Skeletal muscle tissue (tissue), 4 donors: ENCODE measurements around the gene ANKMY1. TPM values are rescaled to one million over a fixed set of nuclear protein-coding genes. Genes with fewer than 3 reads are reported as not detected.

Experiments
- H3K27ac ChIP-seq: one replicate; pipeline ENCODE4 v1.7.0; 2013; ENCODE audit warnings: mild to moderate bottlenecking, low read depth, low read length, inconsistent platforms
- H3K27me3 ChIP-seq, 3 donors: one replicate each; pipeline ENCODE4 v1.7.0; 2013; ENCODE audit warnings: low read length in 3 of 3; ENCODE audit not compliant: control insufficient read depth in 3 of 3, insufficient read depth in 3 of 3
- H3K36me3 ChIP-seq, 3 donors: one replicate each; pipeline ENCODE4 v1.7.0; 2013; ENCODE audit warnings: low read length in 3 of 3; ENCODE audit not compliant: control insufficient read depth in 3 of 3, insufficient read depth in 3 of 3
- H3K4me1 ChIP-seq, 3 donors: one replicate each; pipeline ENCODE4 v1.7.0; 2013; ENCODE audit warnings: low read length in 3 of 3, mild to moderate bottlenecking in 3 of 3; ENCODE audit not compliant: control insufficient read depth in 3 of 3, insufficient read depth in 3 of 3
- H3K4me3 ChIP-seq, 3 donors: one replicate each; pipeline ENCODE4 v1.7.0; 2013; ENCODE audit warnings: low read length in 3 of 3
- H3K9ac ChIP-seq, 3 donors: one replicate each; pipeline ENCODE4 v1.7.0; 2013; ENCODE audit warnings: low read length in 3 of 3, mild to moderate bottlenecking in 3 of 3, moderate library complexity in 2 of 3, low read depth in 1 of 3
- H3K9me3 ChIP-seq, 3 donors: one replicate each; pipeline ENCODE4 v1.7.0; 2013; ENCODE audit warnings: low read length in 3 of 3; ENCODE audit not compliant: control insufficient read depth in 3 of 3
- total RNA-seq: library from RNA; depleted of rRNA; stranded (reverse); fragments of >200 nt; gene quantifications from one replicate; pipeline ENCODE4 v1.2.3, GENCODE V29; 2014
- donor health status: Osteomylitis.

The ANKMY1 gene
- total RNA-seq, 1 donor from 2014 or later = 5.2 TPM

DNA sequence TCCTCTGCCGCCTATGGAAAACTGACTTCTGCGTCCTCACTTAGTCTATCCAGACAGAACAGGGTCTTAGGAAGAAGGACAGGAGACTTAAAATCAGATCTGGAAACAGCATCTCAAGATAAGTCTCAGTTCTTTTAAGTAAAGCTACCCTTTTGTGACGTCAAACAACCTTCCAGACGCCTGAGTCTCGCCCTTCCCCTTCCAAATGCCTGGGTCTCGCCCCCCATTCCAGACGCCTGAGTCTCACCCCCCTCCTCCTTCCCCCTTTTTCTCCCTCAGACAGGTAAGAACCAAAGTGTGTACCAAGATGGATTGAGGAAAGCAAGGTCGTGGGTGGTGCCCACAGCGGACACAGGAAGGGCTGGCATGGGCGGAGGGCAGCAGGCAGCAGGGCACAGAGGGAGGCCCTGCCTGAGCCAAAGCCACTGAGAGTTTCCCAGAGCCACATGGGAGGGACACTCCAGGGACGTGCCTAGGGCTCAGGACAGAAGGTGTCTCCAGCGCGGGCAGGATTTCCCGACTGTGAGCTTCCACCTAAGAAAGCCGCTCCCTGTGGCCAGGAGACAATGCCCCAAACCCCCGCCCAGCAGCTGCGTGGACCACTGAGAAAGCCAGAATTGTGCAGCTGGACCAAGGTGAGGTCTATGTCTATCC, 51.3 kb downstream of the ANKMY1 start:
- Histone ChIP-seq H3K9me3 (no peaks in the 10 kb centered on the region), H3K36me3 (peaks cover 2 to 7% (median 5%) of the 10 kb centered on the region in 3 donors), H3K27ac (no peak overlapping the region), H3K27me3 (no peaks in the 10 kb centered on the region), H3K4me3 (no peak overlapping the region), H3K4me1 (no peaks in the 10 kb centered on the region), H3K9ac (no peak overlapping the region)

DNA sequence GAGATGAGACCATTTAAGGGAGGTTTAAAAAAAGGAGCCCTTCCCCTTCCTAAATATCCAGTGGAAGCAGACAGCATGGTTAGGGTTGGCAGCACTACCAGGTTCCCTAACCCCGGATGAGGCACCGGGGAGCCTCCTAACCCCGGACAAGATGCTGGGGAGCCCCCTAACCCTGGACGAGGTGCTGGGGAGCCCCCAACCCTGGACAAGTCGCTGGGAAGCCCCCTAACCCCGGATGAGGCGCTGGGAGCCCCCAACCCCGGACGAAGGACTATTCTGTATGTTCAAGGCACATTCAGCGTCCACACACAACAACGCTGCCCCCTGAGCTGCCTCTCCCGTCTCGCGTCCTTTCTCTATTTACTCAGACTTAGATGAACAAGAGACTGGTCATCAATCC, 51.9 kb downstream of the ANKMY1 start:
- Histone ChIP-seq H3K4me1 (no peaks in the 10 kb centered on the region), H3K36me3 (peaks cover 0 to 7% (median 5%) of the 10 kb centered on the region in 3 donors), H3K9ac (no peak overlapping the region), H3K4me3 (no peak overlapping the region), H3K9me3 (no peaks in the 10 kb centered on the region), H3K27ac (no peak overlapping the region), H3K27me3 (no peaks in the 10 kb centered on the region)

DNA sequence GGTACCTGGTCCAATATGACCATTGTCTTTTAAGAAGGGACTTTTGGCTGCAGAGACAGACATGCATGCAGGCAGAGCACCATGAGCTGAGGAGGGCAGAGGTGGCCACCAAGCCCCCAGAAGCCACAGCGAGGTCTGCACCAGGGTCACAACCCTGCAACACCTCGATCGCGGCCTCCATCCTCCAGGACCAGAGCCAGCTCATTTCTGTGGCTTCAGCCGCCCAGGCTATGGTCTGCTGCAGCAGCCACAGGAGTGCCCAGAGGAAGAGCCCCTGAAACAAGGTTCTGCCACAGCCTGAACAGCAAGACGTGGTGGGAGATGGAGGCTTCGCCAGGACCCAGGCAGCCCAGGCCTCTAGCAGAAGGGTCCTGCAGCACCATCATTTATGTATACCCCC, 53.9 kb downstream of the ANKMY1 start:
- Histone ChIP-seq H3K27ac (no peak overlapping the region), H3K9ac (no peak overlapping the region), H3K9me3 (no peaks in the 10 kb centered on the region), H3K36me3 (peaks cover 2 to 10% (median 4%) of the 10 kb centered on the region in 3 donors), H3K4me1 (no peaks in the 10 kb centered on the region), H3K4me3 (no peak overlapping the region), H3K27me3 (no peaks in the 10 kb centered on the region)

DNA sequence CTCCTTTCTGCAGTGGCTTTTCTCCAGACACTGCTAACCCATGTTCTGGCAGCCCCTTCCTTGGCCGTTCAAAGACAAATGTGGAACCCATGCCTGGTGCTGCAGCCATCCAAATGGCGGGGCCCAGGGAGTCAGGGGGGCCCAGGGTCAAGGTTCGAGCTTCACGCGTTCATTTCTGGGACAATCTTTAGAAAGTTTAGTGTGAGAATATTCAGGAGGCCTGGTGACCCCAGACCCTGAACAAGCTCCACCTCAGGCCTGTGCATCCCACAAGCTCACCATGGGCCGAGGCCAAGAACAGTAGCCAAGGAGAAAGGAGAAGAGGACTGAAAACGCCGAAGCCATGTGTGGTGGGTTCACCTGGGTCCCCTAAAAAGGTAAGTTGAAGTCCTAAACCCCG, 54.4 kb downstream of the ANKMY1 start:
- Histone ChIP-seq H3K9me3 (no peaks in the 10 kb centered on the region), H3K4me1 (no peaks in the 10 kb centered on the region), H3K36me3 (peaks cover 0 to 9% (median 2%) of the 10 kb centered on the region in 3 donors), H3K4me3 (no peak overlapping the region), H3K9ac (no peak overlapping the region), H3K27ac (no peak overlapping the region), H3K27me3 (no peaks in the 10 kb centered on the region)

DNA sequence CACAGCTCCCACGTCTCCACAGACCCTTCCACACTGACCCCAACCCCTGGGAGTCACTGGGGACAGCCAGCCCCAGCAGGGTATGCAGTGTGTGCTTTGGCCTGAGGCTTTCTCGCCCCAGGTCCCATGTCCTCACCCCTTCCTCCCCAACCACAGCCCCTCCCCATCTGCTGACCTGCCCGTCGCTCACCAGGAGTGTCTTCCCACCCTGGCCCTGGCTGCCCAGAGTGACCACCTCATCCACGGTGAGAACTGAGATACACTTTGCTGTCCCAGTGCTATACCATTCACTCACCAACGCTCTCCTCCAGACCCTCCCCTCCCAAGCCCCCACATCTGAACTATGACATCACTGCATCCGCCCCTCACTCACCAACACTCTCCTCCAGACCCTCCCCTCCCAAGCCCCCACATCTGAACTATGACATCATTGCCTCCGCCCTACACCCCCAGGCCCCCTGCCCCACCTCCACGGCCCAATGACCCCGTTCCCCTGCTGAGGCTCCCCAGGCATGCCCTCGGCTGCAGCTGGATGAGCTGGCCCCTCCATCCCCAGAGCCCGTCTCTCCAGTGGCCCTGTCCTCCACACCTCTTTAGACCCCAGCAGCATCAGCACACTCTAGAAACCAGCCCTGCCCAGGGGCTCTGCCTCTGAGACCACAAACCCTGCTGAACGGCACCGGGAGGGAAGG, 55.2 kb downstream of the ANKMY1 start:
- Histone ChIP-seq H3K27me3 (no peaks in the 10 kb centered on the region), H3K4me1 (no peaks in the 10 kb centered on the region), H3K9ac (no peak overlapping the region), H3K36me3 (peaks cover 2 to 9% (median 4%) of the 10 kb centered on the region in 3 donors), H3K27ac (no peak overlapping the region), H3K9me3 (no peaks in the 10 kb centered on the region), H3K4me3 (no peak overlapping the region)

DNA sequence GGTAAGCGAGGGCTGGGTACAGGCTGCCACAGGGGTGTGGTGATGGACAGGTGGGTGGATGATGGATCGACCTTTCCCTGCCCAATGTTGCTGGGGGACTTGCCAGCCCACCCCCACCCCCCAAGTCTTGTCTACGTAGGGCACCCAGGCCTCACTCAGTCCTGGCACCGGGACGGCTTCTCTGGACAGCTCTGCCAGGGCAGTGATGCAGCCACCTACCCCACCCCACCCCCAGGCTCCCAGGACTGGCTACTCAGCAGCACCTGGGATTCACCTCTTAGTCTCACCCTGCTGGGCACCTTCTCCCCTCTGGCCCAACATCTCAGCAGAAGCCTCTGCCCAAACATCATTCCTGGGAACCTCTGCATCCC, 55.7 kb downstream of the ANKMY1 start:
- Histone ChIP-seq H3K27me3 (no peaks in the 10 kb centered on the region), H3K9me3 (no peaks in the 10 kb centered on the region), H3K9ac (no peak overlapping the region)

DNA sequence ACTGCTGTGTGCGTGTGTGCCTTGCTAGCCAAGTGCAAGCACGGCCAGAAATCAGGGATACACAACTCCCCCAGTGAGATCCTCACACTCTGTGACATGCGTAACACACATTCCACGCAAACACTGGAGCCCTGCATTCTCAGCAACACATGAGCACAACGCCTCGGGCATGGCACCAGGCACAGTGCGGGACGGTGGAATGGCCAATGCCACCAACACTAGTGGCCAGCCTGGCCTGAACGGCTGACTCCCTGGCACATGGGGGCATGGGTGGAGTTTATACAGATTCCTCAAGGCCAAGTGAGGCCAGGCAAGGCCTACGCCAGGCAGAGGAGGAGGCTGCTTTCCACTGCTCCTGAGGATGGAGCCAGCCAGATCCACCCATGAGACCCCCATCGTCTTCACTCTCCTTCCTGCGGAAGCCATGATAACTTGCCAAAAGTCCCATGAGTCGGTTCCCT, 56.2 kb downstream of the ANKMY1 start:
- peaks cover 2 to 11% (median 11%) of the 10 kb centered on the region in 3 donors for H3K36me3 ChIP-seq
- H3K9ac ChIP-seq = no peak overlapping the region
- no peaks in the 10 kb centered on the region for H3K9me3 ChIP-seq
- no peaks in the 10 kb centered on the region for H3K27me3 ChIP-seq
- H3K4me3 ChIP-seq = no peak overlapping the region
- H3K27ac ChIP-seq = no peak overlapping the region
- no peaks in the 10 kb centered on the region for H3K4me1 ChIP-seq

More for the DNA sequence above, 55.7 kb downstream of the ANKMY1 start:
- Histone ChIP-seq H3K36me3 (peaks cover 2 to 11% (median 9%) of the 10 kb centered on the region in 3 donors), H3K4me3 (no peak overlapping the region), H3K27ac (no peak overlapping the region), H3K4me1 (no peaks in the 10 kb centered on the region)

DNA sequence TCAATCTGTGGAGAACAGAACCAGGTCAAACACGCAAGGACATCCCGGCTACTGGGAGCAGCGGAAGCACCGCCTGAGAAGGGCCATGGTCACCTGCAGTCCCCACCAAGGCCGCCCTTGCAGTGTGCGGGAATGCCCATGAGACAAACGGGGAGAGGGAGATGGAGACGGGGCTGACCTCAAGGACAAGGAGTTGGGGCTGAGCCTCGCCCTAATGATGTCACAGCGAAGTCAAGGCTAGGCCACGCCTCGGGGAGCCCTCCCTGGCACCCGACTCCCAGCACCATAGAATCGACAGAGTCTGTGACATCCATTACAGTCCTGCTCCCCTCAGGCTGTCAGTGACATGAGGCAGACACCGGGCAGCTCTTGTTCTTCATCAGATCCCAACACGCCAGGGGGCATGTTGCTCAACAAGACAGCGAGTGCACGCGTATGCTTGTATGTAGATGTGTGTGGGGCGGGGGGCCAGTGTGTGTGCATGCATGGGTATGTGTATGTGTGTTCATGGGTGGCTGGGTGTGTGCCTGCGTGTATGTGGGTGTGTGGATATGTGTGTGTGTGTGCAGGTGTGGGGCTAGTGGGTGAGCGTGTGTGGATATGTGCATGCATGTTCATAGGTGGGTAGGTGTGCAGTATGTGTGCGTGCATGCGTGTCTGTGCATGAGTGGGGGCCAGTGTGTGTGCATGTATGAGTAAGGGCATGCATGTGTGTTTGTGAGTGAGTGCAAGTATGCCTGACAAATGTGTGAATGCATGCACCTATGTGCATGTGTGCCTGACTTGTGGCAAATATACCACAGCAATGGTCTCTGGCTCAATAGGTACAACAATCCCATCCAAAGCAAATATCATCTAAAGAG, 57.0 kb downstream of the ANKMY1 start:
- Histone ChIP-seq H3K36me3 (peaks cover 2 to 11% (median 11%) of the 10 kb centered on the region in 3 donors), H3K27ac (no peak overlapping the region), H3K4me3 (no peak overlapping the region), H3K27me3 (no peaks in the 10 kb centered on the region), H3K9me3 (no peaks in the 10 kb centered on the region), H3K9ac (no peak overlapping the region), H3K4me1 (no peaks in the 10 kb centered on the region)

DNA sequence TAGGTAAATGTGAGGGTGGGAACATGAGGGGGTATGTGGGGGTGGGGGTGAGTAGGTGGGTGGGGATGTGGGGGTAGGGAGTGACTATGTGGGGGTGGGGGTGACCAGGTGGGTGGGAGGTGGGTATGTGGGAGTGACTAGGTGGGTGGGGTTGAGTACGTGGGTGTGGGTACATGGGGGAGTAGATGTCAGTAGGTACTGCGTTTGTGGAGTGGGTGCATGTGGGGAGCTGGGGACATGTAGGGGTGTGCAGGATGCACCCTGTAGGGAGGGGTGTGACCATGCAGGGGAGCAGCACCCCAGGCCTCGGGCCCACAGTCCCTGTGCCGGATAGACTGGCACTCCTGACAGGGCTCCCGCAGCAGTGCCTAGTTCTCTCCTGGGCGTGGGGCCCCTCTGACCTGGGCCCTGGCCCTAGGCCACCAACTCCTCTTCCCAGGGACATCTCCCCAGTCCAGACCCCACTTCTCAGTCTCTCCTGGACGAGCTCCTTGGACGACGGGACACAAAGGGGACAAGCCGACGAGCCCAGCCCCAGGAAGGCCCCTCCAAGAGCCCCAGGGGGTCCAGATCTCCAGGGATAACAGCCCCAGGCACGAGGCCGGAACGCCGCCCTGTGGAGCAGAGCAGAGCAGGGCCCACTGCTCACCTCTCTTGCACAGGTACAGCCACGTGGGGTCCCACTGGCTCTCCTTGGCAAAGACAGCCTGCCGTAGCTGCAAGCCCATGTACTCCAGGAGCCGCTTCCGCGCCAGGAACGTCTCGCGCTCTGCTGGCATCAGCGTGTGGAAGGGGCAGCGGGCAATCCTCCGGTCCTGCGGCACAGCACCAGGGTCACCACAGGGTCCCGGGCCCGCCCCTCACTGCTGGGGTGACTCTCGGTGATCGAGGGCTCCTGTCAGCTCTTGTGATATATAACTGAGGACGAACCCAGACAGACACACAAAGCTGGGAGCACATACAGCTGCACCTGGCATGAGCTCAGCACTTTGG, 58.2 kb downstream of the ANKMY1 start:
- no peak overlapping the region for H3K27ac ChIP-seq
- no peaks in the 10 kb centered on the region for H3K4me1 ChIP-seq
- peaks cover 2 to 11% (median 9%) of the 10 kb centered on the region in 3 donors for H3K36me3 ChIP-seq
- no peak overlapping the region for H3K4me3 ChIP-seq
- H3K9me3 ChIP-seq = no peaks in the 10 kb centered on the region
- no peaks in the 10 kb centered on the region for H3K27me3 ChIP-seq
- H3K9ac ChIP-seq = no peak overlapping the region
